Right lung (tissue), 5 donors: ENCODE measurements around the gene MYO16. TPM values are rescaled to one million over a fixed set of nuclear protein-coding genes. Genes with fewer than 3 reads are reported as not detected.

Experiments
- DNase-seq, 2 donors: peaks; one replicate each; pipeline ENCODE4 v3.0.0-alpha.2; 2013
- polyA plus RNA-seq, 5 donors: library from polyadenylated mRNA; unstranded; fragments of 120-200 nt; gene quantifications; one replicate each; pipeline versions ENCODE4 v1.2.1 to v1.2.3, GENCODE V29; 2013; ENCODE audit warnings: inconsistent platforms in 1 of 5, low replicate concordance in 1 of 5; ENCODE audit not compliant: insufficient read length in 5 of 5, insufficient read depth in 1 of 5

MYO16 gene
- polyA plus RNA-seq, 5 donors: 0.95 to 2.4 (median 1.7) TPM

DNA sequence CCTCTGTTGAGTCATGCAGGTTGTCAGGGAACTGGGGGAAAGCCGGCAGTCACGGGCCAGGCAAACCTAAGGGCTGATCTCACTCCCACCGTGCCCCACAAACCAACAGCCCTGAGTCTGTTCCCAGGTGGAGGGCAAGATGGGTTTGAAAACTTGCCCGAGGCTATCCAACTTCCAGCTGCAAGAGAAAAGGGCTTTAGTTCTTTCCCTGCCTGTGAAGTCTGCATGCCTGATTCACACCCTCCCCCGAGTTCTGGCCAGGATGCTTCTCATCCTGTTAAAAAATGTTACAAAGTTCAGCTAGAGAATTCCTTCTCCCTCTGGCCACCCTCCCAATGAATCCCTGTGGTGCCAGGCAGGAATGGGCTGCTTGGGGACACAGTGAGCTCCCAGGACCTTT is 33.1 kb downstream of the MYO16 start:
- DNase-seq: no peak

- no peak for DNase-seq
Measured at GRCh38 chr13:108663710-108664109, 34.3 kb downstream of the MYO16 start.

GRCh38 chr13:108667205-108667604 is 37.8 kb downstream of the MYO16 start:
- DNase-seq: no peak

DNA sequence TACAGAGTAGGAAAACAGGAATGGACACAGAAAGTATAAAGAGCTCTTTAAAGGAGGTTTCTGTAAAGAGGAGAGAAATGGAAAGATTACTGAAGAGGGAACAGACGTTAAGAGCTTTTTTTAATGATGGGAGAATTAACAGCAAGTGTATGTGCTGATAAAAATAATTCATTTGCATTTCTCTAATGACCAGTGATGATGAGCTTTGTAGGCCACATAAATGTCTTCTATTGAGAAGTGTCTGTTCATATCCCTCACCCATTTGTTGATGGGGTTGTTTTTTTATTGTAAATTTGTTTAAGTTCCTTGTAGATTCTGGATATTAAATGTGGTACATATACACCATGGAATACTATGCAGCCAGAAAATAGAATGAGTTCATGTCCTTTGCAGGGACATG is 40.0 kb downstream of the MYO16 start:
- no peak for DNase-seq

DNA sequence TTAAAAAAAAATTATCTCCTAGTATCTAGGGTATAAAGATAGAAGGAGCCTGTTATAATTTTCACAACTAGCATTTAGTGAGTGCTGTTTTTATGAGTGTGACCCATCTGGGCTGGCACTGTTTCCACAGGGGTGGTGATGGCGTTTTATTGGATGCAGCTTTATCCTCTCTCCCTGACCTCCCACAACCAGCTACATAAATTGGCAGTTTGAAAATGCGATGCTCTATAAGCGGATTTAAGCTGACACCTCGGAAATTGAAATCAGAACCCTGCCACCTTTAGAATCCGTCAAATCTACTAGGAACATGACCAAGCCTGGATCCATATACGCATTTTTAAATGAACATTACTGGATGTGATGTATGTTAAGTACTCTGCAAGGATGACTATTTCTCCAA is 44.9 kb downstream of the MYO16 start:
- DNase-seq: no peak

DNA sequence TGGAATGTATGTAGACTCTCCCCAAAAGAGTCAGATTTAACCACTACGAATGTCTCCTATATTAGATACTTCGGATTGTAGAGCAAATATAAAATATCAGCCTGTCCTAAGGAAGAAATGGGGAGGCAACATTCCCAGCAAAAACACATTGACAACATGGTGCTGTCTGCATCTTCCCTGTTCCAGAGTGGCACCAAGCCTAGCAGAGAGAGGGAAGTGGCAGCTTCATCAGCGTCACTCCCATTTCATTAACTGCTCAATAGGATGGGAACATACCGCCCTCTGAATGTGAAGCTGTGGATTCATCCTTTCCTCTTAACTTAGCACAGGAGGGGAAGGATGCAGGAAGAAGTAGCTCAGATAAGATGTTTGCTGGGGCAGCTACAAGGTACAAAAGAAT is 45.4 kb downstream of the MYO16 start:
- no peak for DNase-seq

DNA sequence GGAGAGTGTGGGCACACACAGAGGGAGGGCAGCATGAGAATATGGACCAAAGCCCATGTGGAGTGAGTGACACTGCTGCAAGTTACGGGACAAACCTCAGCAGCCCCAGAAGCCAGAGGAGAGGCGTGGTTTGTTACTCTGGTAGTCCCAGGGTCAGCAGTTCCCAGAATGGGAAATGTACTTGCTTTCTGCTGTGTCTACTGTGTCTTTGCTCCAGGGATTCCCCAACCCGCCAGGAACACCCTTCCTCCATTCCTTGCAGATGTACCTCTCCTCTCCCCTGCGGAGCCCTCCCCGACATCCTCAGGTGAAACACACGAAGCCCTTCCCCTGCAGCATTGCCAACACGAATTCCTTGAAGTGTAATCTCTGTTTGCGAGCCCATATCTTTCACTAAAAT is 47.2 kb downstream of the MYO16 start:
- DNase-seq: no peak

GRCh38 chr13:108677806-108678205 is 48.4 kb downstream of the MYO16 start:
- no peak for DNase-seq

DNA sequence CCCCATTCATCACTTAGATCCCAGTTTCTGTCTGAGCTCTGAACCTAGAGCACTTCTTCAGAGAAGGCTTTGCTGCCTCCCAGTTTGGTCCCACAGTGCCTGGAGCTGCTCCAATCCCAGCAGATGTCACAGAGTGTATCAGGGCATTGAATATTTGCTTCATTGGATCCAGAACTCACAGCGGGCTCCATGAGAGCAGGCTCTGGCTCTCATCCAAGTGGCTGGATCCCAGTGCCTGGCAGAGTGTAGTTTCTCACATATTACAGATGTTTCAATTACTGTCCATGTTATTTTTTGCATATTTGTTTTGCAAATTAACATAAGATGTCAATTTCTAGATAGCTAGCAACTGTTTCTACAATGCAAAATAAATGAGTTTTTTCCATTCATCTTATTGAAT is 50.6 kb downstream of the MYO16 start:
- no peak for DNase-seq

GRCh38 chr13:108681986-108682575 is 52.7 kb downstream of the MYO16 start:
- no peak for DNase-seq

DNA sequence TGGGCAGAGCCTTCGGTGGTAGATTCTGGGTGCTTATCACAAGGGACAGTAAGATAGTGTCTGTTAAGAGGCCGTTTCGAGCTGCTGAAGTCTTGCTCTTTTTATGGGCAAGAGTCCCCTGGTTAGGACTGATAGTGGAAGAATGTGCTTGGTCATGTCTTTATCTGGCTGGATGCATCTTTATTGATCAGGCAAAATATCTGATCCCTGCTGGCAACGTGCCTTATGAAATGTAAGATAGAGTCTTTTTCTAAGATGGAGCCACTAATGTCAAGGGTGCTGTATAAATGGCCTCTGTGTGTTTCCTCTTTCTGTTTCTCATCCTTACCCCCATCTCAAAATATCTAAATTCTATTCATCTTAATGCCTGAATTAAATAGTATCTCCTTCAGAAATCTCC is 53.3 kb downstream of the MYO16 start:
- no peak for DNase-seq

- no peak for DNase-seq
Measured at GRCh38 chr13:108686027-108686426, 56.6 kb downstream of the MYO16 start.

DNA sequence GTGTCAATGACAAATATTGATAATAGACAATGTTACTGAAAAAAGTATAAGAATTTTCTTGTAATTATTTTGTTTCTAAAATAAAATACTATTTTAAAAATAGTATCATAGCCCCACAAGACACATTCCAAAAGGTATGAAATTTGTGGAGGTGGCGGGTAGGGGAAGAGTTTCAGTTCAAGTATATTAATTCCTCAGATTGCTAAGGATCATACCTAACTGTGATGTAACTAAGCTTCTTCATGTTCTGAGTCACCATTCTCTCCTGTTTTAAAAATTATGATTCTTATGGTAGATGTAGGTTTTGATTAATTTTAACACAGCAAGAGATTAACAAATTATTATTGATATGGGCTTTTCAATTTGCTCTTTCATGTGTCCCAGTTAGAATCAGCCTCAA is 61.3 kb downstream of the MYO16 start:
- no peak for DNase-seq

DNA sequence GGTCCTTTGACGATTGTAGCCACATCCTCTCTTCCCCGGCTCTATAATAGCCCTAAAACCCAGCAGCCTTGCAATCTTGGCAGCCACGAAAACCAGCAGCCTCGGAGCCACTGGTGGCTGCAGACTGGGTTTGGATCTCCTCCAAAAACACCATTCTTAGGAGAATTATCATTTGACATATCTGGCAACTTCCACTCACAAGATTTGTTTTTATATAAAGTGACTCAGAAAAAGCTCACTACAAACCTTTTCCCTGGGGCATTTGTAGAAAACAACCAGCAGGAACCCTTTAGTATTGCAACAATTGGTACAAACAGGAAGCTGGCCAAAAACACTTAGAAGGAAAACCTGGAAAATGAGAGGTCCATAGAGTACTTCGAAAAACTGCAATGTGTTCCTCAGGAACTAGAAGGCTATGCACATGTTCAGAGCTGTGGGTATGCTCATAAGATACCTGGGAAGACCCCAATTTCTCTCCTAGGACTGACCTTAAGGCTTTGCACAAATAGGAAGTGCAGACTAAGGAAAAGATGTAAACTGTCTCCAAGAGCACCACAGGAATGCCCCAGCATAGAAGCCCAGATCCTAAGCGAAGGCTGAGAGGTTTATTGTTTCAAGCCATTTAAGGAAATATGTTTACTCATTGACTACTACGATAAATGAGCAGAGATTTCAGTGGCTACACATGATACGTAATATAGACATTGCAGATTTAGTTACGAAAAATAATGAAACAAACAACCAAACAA is 71.2 kb downstream of the MYO16 start:
- DNase-seq: peak in 1 of 2 donors; percentile 2

DNA sequence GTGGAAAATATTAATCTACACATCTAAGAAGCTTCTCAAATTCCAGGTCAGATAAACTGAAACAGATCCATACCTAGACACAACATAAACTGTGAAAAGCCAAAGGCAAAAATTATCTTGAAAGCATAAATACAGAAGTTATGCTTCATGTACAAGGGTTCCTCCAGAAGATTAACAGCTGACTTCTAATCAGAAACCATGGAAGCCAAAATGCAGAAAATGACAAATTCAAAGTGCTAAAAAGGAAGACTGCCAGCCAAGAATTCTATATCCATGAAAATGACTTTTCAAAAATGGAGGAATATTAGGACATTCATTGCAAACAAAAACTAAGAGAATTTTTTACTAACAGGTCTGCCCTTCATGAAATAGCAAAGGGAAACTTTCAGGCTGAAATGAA is 72.8 kb downstream of the MYO16 start:
- no peak for DNase-seq

GRCh38 chr13:108705031-108705430 is 75.6 kb downstream of the MYO16 start:
- no peak for DNase-seq

DNA sequence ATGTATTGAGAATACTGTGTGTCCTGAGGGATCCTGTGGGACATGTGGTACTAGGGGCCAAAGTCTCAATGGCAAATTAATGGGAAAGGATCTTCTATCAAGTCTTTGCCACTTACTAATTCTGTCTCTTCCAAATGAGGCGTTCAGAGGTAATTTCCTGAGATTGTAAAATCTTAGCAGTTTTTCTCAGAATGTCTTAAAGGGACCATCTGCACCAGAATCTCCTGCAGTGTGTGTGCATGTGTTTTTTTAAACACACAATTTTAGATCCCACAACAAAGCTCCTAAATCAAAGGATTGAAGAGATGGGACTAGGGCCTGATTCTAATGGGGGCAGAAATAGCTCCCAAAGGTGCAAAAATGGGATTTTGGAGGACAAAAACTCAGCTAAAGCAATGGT is 78.2 kb downstream of the MYO16 start:
- DNase-seq: no peak

DNA sequence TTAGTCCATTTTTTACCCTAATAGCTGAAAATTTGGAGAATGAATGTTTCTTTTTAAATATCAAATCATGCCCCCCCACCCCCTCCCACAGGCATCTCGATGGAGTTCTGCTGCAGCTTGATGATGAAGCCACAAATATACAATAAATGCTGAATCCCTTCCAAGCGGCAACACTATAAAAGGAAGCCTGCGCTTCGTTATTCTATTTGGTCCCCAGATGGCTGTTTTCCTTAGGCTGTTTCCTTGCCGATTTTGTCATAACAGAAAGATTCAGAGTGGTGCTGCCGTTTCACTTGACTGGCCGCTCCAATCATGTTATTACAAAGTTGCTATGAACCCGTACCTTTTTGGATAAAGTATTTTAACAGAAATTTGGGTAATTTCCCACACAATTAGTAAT is 79.5 kb downstream of the MYO16 start:
- no peak for DNase-seq

DNA sequence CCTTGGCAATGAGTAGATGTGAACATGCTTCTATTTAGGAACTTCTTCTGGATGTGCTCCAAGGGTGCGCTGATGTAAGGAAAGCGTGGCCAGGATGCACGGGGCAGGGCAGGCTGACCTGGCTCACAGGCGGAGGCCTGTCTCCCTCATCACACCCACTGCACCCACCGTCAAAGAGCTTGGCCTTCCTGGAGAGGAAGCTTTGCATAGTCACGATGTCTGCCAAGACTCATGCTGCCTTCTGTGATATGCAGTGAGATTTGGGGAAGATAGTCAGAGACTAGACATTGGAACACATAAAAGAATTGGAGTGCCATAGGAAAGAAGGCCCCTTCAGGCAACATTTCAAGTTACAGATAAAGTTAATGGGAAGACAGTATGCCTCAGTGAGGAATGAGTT is 82.0 kb downstream of the MYO16 start:
- no peak for DNase-seq

GRCh38 chr13:108725471-108725870 is 96.1 kb downstream of the MYO16 start:
- no peak for DNase-seq

DNA sequence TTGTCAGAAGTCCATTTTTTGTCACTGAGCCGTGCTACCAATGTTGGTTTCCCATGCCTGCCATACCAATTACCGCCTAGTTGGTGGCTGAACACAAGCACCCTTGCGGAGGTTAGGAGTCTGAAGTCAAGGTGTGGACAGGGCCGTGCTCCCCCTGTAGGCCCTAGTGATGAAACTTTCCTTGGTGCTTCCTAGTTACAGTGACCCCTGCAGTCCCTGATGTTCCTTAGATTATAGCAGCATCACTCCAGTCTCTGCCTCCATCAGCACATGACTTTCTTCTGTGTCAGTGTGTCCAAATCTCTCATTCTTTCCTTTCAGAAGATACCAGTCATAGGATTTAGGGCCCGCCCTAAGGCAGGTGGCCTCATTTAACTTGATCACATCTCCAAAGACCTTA is 99.0 kb downstream of the MYO16 start:
- no peak for DNase-seq

GRCh38 chr13:108733022-108733560 is 103.7 kb downstream of the MYO16 start:
- DNase-seq: no peak

DNA sequence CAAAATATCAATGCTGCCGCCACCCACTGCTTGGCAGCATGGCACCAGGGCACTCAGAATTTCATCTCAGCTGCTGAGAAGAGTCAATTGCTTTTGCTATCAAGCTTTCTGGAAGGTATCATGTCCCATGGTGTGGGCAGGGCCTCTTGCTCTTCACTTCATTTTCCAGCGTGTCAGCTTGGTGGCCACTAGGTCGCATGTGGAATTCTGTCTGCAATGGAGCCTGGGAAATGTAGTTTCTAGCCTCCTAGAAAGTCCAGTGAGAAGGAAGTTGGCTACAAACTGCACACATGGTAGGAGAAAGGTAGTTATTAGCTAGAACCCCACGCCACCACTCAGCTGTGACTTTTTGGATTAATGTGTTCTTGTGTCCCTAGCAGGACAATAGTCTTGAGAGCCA is 105.3 kb downstream of the MYO16 start:
- DNase-seq: no peak

- no peak for DNase-seq
Measured at GRCh38 chr13:108741930-108742329, 112.5 kb downstream of the MYO16 start.
